ENCODE results near the gene MRPS15.

Gene MRPS15

DNA sequence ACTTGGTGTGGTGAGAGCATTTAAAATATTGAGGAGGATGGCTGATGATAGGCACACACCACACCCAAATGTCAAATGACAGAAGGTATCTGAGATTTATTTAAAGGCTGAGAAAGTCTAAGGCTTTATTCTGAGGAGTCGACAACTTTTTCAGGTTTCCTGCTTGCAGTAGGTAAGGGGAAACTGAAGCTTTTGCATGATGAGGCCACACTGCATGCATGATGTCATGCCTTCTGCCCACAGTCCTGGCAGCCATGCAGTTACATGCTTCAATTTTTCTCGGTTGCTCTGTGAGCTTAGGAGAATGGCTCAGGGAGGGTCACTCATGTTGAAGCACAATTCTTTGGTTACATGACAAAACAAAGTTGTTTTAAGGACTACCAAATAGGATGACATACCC lies 20.9 kb downstream of the MRPS15 start:
- TF ChIP-seq, protein P1, sequence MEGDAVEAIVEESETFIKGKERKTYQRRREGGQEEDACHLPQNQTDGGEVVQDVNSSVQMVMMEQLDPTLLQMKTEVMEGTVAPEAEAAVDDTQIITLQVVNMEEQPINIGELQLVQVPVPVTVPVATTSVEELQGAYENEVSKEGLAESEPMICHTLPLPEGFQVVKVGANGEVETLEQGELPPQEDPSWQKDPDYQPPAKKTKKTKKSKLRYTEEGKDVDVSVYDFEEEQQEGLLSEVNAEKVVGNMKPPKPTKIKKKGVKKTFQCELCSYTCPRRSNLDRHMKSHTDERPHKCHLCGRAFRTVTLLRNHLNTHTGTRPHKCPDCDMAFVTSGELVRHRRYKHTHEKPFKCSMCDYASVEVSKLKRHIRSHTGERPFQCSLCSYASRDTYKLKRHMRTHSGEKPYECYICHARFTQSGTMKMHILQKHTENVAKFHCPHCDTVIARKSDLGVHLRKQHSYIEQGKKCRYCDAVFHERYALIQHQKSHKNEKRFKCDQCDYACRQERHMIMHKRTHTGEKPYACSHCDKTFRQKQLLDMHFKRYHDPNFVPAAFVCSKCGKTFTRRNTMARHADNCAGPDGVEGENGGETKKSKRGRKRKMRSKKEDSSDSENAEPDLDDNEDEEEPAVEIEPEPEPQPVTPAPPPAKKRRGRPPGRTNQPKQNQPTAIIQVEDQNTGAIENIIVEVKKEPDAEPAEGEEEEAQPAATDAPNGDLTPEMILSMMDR (conservative IDR thresholded peaks at IDR 0.05): no peak
- no peak for TF ChIP-seq ZFX (IDR thresholded peaks at IDR 0.05)
- no peak overlapping the region for H3K27ac ChIP-seq

DNA sequence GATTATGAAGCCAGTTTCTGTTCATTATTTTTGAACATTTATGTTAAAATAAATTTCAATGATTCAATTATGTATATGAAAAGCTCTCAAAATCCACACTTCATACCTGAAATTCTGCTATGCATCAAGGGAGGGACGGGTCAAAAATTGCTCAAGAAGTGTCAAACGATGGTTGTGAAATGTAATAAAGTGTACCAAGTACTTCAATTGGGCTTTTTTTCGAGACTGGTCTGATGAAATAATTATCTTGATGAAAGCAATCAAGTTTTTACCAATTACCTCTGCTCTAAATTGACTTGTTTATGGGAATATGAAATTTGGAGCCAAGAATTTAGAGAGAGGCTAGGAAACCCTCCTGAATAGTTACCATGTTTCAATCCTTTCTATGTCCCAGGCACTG lies 21.8 kb downstream of the MRPS15 start:
- no peak overlapping the region for H3K27ac ChIP-seq
- TF ChIP-seq, protein P1 (conservative IDR thresholded peaks at IDR 0.05): no peak
- no peak for TF ChIP-seq ZFX (IDR thresholded peaks at IDR 0.05)

DNA sequence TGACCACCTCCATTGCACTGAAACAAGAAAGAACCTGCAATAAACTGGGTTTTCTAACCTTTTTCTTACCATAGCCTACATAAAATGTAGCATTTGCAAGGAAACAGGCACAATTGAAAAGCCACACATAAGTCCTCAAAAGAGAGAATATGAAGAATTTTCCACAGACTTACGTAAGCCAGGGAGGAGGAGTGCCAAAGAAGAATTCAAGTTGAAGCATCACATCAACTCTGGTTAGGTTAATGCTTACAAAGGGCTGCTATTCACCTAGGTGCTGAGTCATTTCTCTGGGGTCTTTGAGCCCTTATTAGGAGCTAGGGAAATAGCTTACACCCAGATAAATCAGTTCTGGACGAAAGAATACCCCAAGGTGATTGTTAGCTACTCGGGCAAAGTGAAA lies 23.5 kb downstream of the MRPS15 start:
- TF ChIP-seq ZFX (IDR thresholded peaks at IDR 0.05): no peak
- no peak overlapping the region for H3K27ac ChIP-seq

DNA sequence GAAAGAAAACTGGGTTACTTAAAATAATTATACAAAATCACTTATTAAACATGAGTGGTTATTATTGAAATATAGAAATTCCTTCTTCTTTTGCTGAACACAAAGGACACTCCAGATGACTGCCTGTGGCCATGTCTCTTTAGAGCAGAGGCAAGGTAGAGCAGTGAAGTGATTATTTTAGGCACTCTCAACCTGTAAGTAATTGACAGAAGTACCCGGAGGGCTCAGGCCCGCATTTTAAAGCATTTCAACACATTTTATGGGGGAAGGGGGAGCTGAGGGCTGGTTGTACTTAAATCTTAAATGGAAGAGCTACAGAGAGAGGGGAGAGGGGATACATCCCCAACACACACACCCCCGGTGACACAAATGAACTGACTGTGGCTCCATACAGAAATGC lies 24.1 kb downstream of the MRPS15 start:
- no peak overlapping the region for H3K27ac ChIP-seq

DNA sequence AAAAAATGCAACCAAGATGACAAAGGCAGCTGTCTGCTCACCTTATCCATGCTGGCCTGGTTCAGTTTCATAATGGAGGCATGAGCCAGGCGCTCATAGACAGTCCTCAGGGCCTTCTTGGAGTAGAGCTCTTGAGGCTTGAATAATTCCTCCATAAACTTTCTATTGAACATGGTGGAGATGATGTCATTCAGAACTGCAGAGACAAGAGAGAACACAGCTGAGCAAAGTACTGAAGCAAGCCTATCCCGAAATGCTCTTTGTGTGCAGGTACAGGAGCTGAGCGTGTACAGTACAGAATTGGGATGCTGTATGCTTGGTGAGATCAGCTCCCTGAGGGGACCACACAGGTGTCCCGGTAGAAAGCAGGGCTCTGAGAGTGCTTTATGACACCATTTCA lies 25.5 kb downstream of the MRPS15 start:
- TF ChIP-seq ZFX (IDR thresholded peaks at IDR 0.05): no peak
- TF ChIP-seq, protein P1 (conservative IDR thresholded peaks at IDR 0.05): no peak
- H3K27ac ChIP-seq: no peak overlapping the region

More for the DNA sequence above, 24.1 kb downstream of the MRPS15 start:
- TF ChIP-seq ZFX (IDR thresholded peaks at IDR 0.05): no peak
- TF ChIP-seq, protein P1 (conservative IDR thresholded peaks at IDR 0.05): no peak

DNA sequence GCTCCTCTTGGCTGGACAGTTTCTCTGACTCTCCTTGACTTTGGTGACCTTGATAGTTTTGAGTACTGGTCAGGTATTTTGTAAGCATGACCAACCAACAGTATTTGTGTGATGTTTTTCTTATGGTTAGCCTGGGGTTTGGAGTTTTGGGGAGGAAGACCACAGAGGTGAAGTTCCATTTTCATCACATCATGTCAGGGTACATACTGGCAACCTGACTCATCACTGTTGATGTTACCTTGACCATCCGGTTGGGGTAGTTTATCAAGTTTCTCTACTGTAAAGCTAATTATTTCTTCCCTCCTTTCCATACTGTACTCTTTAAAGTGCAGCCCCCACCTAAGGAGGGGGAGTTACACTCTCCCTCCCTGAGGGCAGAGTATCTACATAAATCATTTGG lies 27.4 kb downstream of the MRPS15 start:
- H3K27ac ChIP-seq: no peak overlapping the region
- TF ChIP-seq, protein P1 (conservative IDR thresholded peaks at IDR 0.05): no peak
- TF ChIP-seq ZFX (IDR thresholded peaks at IDR 0.05): no peak

DNA sequence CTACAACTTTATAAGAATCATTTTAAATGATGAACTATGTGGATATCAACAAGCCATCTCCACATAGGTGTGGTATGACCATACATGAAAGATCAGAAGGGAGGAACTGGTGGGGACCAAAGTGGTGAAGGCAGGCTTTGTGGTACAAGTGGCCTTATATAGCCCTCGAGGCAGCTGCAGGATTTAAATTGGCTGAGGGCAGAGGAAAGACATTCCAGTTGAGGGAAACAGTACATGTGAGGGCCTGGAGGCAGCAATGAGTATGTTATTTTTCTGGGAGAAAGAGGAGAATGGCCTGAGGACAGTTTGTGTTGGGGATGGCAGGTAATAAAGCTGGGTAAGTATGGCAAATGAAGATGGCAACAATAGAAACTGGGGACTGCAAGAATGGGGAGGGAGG lies 31.1 kb downstream of the MRPS15 start:
- no peak overlapping the region for H3K27ac ChIP-seq
- TF ChIP-seq, protein P1 (conservative IDR thresholded peaks at IDR 0.05): no peak
- TF ChIP-seq ZFX (IDR thresholded peaks at IDR 0.05): no peak

DNA sequence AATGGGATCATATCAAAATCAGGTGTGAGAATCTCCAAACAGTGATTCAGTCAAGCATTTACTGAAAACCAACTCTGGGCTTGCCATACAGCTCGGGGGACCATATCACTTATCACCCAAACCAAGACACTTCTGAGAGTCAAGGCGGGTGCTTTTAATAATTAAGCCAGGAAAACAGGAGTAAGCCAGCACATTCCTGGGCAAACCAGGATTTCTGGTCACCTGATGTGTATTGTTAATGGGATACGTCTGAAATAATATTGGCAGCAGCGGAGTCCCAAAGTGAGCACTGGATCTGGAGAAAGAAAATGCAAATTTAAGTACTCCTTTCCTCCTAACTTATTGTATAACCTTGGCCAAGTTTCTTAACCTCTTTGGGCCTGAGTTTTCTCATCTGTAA lies 31.6 kb downstream of the MRPS15 start:
- TF ChIP-seq ZFX (IDR thresholded peaks at IDR 0.05): no peak
- TF ChIP-seq, protein P1 (conservative IDR thresholded peaks at IDR 0.05): no peak
- no peak overlapping the region for H3K27ac ChIP-seq
